Measurements from ENCODE around the gene DAB2IP.
A peak's percentile ranks its signal among the peaks of the same experiment; 100 is the strongest.

The DAB2IP gene

DNA sequence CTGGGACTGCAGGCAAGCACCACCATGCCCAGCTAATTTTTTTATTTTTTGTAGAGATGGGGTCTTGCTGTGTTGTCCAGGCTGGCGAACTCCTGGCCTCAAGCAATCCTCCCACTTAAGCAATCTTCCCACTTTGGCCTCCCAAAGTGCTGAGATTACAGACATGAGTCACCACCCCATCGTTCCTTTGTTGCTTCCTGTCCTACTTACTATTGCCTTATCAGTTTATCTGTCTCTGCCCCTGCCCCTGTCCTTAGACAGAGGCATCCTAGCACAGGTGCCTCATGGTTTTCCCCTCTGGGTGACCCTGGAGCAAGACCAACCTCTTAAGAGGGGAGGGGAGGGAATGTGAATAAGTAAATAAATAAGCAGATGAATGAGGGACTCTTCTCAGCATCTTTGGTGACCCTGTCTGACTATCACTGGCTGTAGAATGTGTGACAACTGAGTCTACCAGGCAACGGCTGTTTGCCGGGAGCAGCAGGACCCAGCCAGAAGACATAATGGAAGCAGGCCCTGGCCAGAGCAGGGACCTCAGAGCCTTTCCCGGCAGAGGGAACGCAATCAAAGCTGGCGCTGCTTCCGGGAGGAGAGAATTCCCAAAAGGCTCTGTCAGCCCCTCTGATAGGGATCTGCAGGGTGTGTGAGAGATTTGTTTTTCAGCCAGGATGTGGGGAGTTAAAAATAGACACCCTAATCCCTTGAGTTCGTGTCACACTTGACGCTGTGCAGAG lies 43.8 kb upstream of the DAB2IP start:
- Histone ChIP-seq H3K9ac (ENCODE audit: low read length) (no peak overlapping the region), H3K14ac (ENCODE audit: low read length in 2 of 2) (no peak overlapping the region), H2AK5ac (ENCODE audit: low read length, severe bottlenecking) (no peak overlapping the region), H3K79me1 (replicated peaks; ENCODE audit: low read length, poor library complexity, severe bottlenecking) (peaks cover 9% of the 10 kb centered on the region), H3K36me3 (ENCODE audit: control insufficient read depth in 1 of 2, insufficient read depth in 2 of 2, low read depth in 1 of 2, low read length in 2 of 2) (no peaks in the 10 kb centered on the region), H3K9me3 (ENCODE audit: control insufficient read depth, low read length) (no peaks in the 10 kb centered on the region), H2BK15ac (ENCODE audit: low read depth, poor library complexity, severe bottlenecking) (no peak overlapping the region), H4K91ac (ENCODE audit: low read length) (no peak overlapping the region), H2AFZ (ENCODE audit: low read depth, low read length) (no peak overlapping the region), H3K4ac (ENCODE audit: low read depth in 1 of 2, low read length in 2 of 2) (no peak overlapping the region), H2BK5ac (ENCODE audit: low read depth, low read length, poor library complexity, severe bottlenecking) (no peak overlapping the region), H3K27ac (ENCODE audit: low read length, poor library complexity, severe bottlenecking) (no peak overlapping the region), H3K4me1 (ENCODE audit: control insufficient read depth, insufficient read depth, low read depth, low read length) (peaks cover 20% of the 10 kb centered on the region), H4K8ac (ENCODE audit: low read length) (no peak overlapping the region), H2BK12ac (ENCODE audit: low read length in 2 of 2) (no peak overlapping the region), H3K4me3 (ENCODE audit: insufficient read depth in 1 of 2, low read depth in 1 of 2, low read length in 2 of 2) (no peak overlapping the region), H3K18ac (ENCODE audit: low read depth in 1 of 2, low read length in 2 of 2) (no peak overlapping the region), H3K4me2 (ENCODE audit: low read length, poor library complexity, severe bottlenecking) (no peak overlapping the region), H3K27me3 (ENCODE audit: control insufficient read depth in 1 of 2, insufficient read depth in 1 of 2, low read length in 2 of 2) (peaks cover 3 to 45% of the 10 kb centered on the region in 2 experiments), H2BK120ac (ENCODE audit: low read depth, low read length) (no peak overlapping the region), H3K23ac (ENCODE audit: low read length in 2 of 2) (no peak overlapping the region)
- peak; percentile 93 for DNase-seq
- 9% methylated on average over 10 of the region's 10 CpGs for WGBS

DNA sequence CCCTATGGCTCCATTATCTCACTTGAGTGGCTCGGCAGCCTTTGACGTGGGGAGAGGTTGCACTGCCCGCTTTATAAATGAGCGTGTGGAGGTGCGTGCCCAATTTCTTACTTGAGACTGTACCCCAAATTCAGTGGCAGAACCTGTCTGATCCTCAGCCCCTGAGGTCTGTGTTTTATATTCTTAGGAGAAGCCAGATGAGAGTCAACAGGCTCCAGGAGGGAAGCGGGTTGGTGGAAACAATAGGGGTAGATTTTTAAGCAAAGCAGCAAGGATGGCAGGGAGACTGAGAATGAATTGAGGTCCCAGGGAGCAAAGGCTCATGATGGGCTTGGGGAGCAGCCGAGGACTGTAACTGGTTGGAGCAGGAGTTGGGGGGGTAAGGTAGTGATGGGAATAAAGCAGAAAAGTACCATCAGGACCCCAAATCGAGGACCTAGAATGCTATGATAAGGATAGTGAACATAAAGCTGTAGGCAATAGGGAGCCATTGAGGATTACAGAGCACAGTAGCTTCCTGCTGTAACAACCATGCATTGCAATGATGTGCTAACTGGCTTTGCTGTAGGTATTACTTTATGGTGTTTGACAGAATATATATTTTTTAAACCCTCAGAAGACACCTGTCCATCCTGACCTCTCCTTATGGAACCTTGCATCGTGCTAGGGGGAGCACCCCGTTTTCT lies 43.1 kb upstream of the DAB2IP start:
- H3K27me3 ChIP-seq (ENCODE audit: control insufficient read depth in 1 of 2, insufficient read depth in 1 of 2, low read length in 2 of 2), result peaks cover 10 to 47% of the 10 kb centered on the region in 2 experiments
- H4K91ac ChIP-seq (ENCODE audit: low read length), result no peak overlapping the region
- H3K79me1 ChIP-seq (replicated peaks; ENCODE audit: low read length, poor library complexity, severe bottlenecking), result peaks cover 9% of the 10 kb centered on the region
- no peaks in the 10 kb centered on the region for H3K36me3 ChIP-seq (ENCODE audit: control insufficient read depth in 1 of 2, insufficient read depth in 2 of 2, low read depth in 1 of 2, low read length in 2 of 2)
- WGBS, result 39% methylated on average over 10 of the region's 10 CpGs
- no peaks in the 10 kb centered on the region for H3K9me3 ChIP-seq (ENCODE audit: control insufficient read depth, low read length)
- no peak overlapping the region for H2BK5ac ChIP-seq (ENCODE audit: low read depth, low read length, poor library complexity, severe bottlenecking)
- no peak overlapping the region for H3K4me3 ChIP-seq (ENCODE audit: insufficient read depth in 1 of 2, low read depth in 1 of 2, low read length in 2 of 2)
- no peak overlapping the region for H2AFZ ChIP-seq (ENCODE audit: low read depth, low read length)
- no peak overlapping the region for H4K8ac ChIP-seq (ENCODE audit: low read length)
- H2BK120ac ChIP-seq (ENCODE audit: low read depth, low read length), result no peak overlapping the region
- H3K4me2 ChIP-seq (ENCODE audit: low read length, poor library complexity, severe bottlenecking), result no peak overlapping the region
- H3K18ac ChIP-seq (ENCODE audit: low read depth in 1 of 2, low read length in 2 of 2), result peak overlapping the region in 1 of 2 experiments; percentile 70
- H2BK15ac ChIP-seq (ENCODE audit: low read depth, poor library complexity, severe bottlenecking), result no peak overlapping the region
- H3K14ac ChIP-seq (ENCODE audit: low read length in 2 of 2), result no peak overlapping the region
- no peak overlapping the region for H3K9ac ChIP-seq (ENCODE audit: low read length)
- no peak overlapping the region for H3K4ac ChIP-seq (ENCODE audit: low read depth in 1 of 2, low read length in 2 of 2)
- no peak overlapping the region for H3K23ac ChIP-seq (ENCODE audit: low read length in 2 of 2)
- peaks cover 26% of the 10 kb centered on the region for H3K4me1 ChIP-seq (ENCODE audit: control insufficient read depth, insufficient read depth, low read depth, low read length)
- no peak overlapping the region for H3K27ac ChIP-seq (ENCODE audit: low read length, poor library complexity, severe bottlenecking)
- no peak overlapping the region for H2AK5ac ChIP-seq (ENCODE audit: low read length, severe bottlenecking)
- peak overlapping the region in 1 of 2 experiments; percentile 21 for H2BK12ac ChIP-seq (ENCODE audit: low read length in 2 of 2)
- no peak for DNase-seq

DNA sequence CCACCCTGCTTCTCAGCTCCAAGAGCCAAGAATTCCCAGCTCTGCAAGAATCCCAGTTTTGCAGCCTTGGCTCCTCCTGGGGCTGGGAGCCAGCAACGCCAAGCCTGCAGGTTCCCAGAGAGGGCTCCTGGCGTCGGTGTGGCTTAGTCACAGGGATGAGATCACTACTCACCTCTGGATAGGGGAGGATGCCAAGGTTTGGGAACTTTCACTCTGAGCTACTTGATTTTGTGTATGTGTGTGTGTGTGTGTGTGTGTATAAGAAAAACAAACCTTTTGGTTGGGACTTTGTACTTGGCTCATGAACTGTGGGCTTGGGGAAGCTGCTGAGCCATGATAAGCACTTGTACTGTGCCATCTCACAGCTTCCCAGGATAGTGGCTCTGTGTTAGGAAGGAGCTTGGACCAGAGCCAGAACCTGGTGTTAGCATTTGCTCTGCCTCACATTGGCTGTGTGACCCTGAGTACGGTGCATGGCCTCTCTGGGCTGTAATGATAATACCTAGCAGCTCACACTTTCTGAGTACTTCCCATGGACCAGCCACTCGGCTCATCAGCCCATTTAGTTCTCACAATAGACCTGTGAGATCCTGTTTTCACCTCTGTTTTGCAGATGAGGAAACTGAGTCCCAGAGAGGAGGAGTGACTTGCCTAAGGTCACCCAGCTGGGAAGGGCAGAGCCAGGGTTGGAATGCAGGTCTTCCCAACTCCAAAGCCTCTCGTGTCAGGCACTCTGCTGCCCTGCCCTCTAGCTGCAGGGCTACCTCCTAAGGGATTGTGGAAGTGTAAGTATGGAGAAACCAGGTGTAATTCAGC lies 41.4 kb upstream of the DAB2IP start:
- Histone ChIP-seq H3K18ac (ENCODE audit: low read depth in 1 of 2, low read length in 2 of 2) (no peak overlapping the region), H3K36me3 (ENCODE audit: control insufficient read depth in 1 of 2, insufficient read depth in 2 of 2, low read depth in 1 of 2, low read length in 2 of 2) (no peaks in the 10 kb centered on the region), H3K9ac (ENCODE audit: low read length) (no peak overlapping the region), H3K4me1 (ENCODE audit: control insufficient read depth, insufficient read depth, low read depth, low read length) (peaks cover 19% of the 10 kb centered on the region), H4K91ac (ENCODE audit: low read length) (no peak overlapping the region), H3K4me2 (ENCODE audit: low read length, poor library complexity, severe bottlenecking) (no peak overlapping the region), H3K14ac (ENCODE audit: low read length in 2 of 2) (no peak overlapping the region), H2AK5ac (ENCODE audit: low read length, severe bottlenecking) (no peak overlapping the region), H2BK120ac (ENCODE audit: low read depth, low read length) (no peak overlapping the region), H3K27ac (ENCODE audit: low read length, poor library complexity, severe bottlenecking) (no peak overlapping the region), H2BK12ac (ENCODE audit: low read length in 2 of 2) (no peak overlapping the region), H2BK15ac (ENCODE audit: low read depth, poor library complexity, severe bottlenecking) (no peak overlapping the region), H3K79me1 (replicated peaks; ENCODE audit: low read length, poor library complexity, severe bottlenecking) (peaks cover 3% of the 10 kb centered on the region), H2BK5ac (ENCODE audit: low read depth, low read length, poor library complexity, severe bottlenecking) (no peak overlapping the region), H3K27me3 (ENCODE audit: control insufficient read depth in 1 of 2, insufficient read depth in 1 of 2, low read length in 2 of 2) (peaks cover 17 to 41% of the 10 kb centered on the region in 2 experiments), H3K23ac (ENCODE audit: low read length in 2 of 2) (no peak overlapping the region), H3K4me3 (ENCODE audit: insufficient read depth in 1 of 2, low read depth in 1 of 2, low read length in 2 of 2) (no peak overlapping the region), H3K9me3 (ENCODE audit: control insufficient read depth, low read length) (no peaks in the 10 kb centered on the region), H3K4ac (ENCODE audit: low read depth in 1 of 2, low read length in 2 of 2) (no peak overlapping the region), H4K8ac (ENCODE audit: low read length) (no peak overlapping the region), H2AFZ (ENCODE audit: low read depth, low read length) (no peak overlapping the region)
- peak; percentile 65 for DNase-seq
- WGBS, result 37% methylated on average over 5 of the region's 6 CpGs

DNA sequence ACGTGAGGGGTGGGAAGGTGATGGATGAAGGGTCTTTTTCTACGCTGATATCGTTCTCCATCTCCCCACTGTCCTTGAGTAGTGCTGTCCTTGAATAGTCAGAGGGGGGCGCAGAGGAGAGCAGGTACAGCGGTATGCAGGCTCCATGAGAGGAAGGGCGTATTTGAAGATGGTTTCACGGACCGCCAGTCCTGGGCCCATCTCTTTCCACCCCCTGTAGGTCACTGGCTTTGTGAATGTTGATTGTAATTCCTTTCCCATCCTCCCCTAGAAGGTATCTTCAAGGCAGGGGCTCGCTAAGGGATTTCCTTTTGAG lies 40.8 kb upstream of the DAB2IP start:
- H2AK5ac ChIP-seq (ENCODE audit: low read length, severe bottlenecking), result no peak overlapping the region
- H3K79me1 ChIP-seq (replicated peaks; ENCODE audit: low read length, poor library complexity, severe bottlenecking), result peaks cover 3% of the 10 kb centered on the region
- H3K14ac ChIP-seq (ENCODE audit: low read length in 2 of 2), result no peak overlapping the region
- WGBS, result 62% methylated on average over 5 of the region's 9 CpGs
- H2BK120ac ChIP-seq (ENCODE audit: low read depth, low read length), result no peak overlapping the region
- no peak overlapping the region for H2AFZ ChIP-seq (ENCODE audit: low read depth, low read length)
- H3K9ac ChIP-seq (ENCODE audit: low read length), result no peak overlapping the region
- no peak overlapping the region for H4K8ac ChIP-seq (ENCODE audit: low read length)
- H3K27ac ChIP-seq (ENCODE audit: low read length, poor library complexity, severe bottlenecking), result no peak overlapping the region
- DNase-seq, result no peak
- no peak overlapping the region for H2BK12ac ChIP-seq (ENCODE audit: low read length in 2 of 2)
- H3K27me3 ChIP-seq (ENCODE audit: control insufficient read depth in 1 of 2, insufficient read depth in 1 of 2, low read length in 2 of 2), result peaks cover 17 to 43% of the 10 kb centered on the region in 2 experiments
- no peaks in the 10 kb centered on the region for H3K36me3 ChIP-seq (ENCODE audit: control insufficient read depth in 1 of 2, insufficient read depth in 2 of 2, low read depth in 1 of 2, low read length in 2 of 2)
- no peak overlapping the region for H2BK5ac ChIP-seq (ENCODE audit: low read depth, low read length, poor library complexity, severe bottlenecking)
- H3K4ac ChIP-seq (ENCODE audit: low read depth in 1 of 2, low read length in 2 of 2), result no peak overlapping the region
- H2BK15ac ChIP-seq (ENCODE audit: low read depth, poor library complexity, severe bottlenecking), result no peak overlapping the region
- H3K18ac ChIP-seq (ENCODE audit: low read depth in 1 of 2, low read length in 2 of 2), result no peak overlapping the region
- H4K91ac ChIP-seq (ENCODE audit: low read length), result no peak overlapping the region
- no peaks in the 10 kb centered on the region for H3K9me3 ChIP-seq (ENCODE audit: control insufficient read depth, low read length)
- H3K23ac ChIP-seq (ENCODE audit: low read length in 2 of 2), result no peak overlapping the region
- no peak overlapping the region for H3K4me3 ChIP-seq (ENCODE audit: insufficient read depth in 1 of 2, low read depth in 1 of 2, low read length in 2 of 2)
- peaks cover 19% of the 10 kb centered on the region for H3K4me1 ChIP-seq (ENCODE audit: control insufficient read depth, insufficient read depth, low read depth, low read length)
- H3K4me2 ChIP-seq (ENCODE audit: low read length, poor library complexity, severe bottlenecking), result no peak overlapping the region
